HG02870 (cell line): Measurements from ENCODE around the gene NTM.
"Not testable (repeated sequence)": the region's sequence is repeated elsewhere in the genome, so short reads cannot be mapped to it uniquely, and the experiment has no call there.

ENCODE experiments used
- ATAC-seq: cut with Tn5 transposase; IDR thresholded peaks from one replicate; pipeline ENCODE4 v1.9.1; 2021; ENCODE audit warnings: mild to moderate bottlenecking, moderate library complexity; ENCODE audit not compliant: unreplicated experiment

Gene NTM

DNA sequence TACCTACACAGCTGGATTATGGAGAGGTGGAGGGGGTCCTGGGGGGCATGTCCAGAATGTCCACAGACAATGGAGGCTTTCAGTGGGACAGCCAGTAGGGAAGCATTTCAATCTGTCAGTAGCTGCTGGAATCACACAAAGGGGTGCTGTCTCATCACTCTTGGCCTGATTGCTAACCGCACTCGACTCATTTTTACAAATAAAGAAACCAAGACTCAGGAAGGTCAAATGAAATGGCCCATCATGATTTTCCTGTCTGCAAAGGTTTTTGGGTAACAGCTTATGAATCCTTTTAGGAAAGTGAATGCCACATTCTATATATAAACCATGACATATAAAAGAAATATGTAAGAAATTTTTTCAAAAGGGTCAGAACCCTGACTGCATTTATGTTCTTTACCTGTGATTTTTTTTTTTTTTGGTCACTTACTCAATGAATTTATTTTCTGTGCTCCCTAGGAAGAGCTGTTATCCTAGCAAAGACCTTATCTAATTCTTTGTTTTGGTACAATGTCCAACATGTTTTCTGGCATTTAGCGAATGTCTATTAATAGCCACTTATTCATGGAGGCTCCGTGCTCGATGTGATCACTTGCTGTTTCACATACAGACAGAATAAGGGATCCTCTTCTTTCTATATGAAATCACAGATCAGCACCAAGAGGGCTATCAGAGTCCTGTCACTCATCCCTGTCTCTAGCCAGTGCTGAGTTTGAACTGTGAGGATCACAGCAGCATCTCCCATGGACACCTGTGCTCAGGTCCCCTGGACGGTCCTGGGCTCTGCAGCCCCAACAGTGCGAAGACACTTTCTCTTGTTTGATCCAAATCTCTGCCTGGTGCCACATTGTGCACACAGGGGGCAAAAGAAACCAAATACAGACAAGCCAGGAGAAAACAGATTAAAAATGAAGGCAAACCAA lies 979.7 kb downstream of the NTM start:
- no peak for ATAC-seq

DNA sequence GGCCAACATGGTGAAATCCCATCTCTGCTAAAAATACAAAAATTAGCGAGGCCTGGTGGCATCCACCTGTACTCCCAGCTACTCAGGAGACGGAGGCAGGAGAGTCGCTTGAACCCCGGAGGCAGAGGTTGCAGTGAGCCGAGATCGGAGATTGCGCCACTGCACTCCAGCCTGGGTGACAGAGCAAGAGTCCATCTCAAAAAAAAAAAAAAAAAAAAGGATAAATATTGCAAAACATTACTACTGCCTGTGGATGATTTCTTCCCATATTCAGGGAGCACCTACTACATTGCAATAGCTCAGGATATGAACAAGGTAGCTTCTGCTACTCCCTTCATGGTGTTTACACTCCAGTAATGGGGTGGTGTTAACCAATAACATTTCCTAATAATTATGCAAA lies 980.6 kb downstream of the NTM start:
- no peak for ATAC-seq

DNA sequence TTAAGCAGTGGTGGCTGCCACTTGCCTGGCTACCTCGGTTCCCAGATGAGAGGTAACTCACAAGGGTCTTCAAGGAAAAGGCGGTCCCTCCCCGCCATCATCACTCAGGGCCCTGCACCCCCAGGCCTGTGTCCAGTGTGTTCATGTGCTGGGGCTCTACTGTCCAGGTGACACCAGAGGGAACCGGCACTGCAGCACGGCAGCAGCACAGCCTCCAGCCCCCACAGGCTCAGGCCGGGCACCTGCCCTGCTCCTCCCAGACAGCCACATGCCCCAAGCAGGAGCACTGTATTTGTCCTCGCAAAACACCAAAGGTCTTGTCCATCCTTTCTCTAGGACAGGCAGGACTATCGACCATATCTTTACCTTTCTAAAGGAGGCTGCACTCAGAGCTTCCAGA lies 982.1 kb downstream of the NTM start:
- no peak for ATAC-seq

DNA sequence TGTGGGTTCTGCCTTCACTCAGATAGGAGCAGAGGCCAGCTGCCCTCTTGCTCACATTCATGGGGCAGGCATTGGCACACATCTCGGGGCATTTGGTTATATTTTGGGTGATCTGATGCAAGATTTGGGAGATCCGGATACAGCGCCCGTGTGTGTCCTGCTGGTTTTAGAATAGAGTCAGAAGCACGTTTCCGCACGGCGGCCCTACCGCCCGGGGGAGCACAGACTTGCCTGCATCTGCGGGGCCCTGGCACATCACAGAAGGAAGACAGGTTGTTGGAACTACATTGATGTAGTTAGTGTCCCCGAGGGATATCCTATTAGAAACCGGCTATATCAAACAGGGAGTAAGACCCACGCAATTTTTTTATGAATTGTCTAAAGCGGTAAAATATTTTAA lies 982.8 kb downstream of the NTM start:
- ATAC-seq, result no peak

DNA sequence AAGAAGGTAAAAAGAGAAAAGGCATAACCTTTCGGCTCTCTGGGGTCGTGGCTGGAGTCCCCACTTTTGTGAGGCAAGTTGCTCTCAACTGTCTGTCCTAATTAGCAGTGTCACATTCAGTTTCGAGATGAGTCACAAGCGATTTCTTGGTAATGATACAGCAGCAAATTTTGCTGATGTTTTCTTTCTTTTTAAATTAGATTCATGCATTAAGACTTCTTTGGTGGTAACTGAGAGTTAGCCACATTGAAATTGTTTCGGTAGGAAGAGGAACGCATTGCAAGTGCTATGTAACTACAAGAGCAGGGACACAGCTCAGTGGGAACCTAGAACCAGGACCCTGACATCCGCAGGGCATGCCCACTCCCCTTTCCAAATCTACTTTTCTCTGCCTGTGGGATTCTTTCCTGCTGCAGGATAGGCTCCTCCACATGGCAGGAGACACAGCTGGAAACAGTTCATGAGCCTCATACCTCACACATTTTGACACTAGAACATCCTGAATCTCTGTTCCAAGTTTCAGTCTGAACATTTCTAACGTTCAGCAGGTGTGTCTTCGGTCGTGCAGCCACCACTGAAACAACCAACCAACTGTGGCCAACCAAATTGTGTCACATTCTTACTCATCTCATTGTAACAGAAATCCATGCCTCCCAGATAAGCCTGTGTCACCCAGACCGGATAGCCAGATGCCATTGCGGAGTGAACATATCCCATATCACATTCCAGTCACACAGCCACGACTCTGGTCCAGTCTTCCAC lies 987.6 kb downstream of the NTM start:
- ATAC-seq, result peak; percentile 77

DNA sequence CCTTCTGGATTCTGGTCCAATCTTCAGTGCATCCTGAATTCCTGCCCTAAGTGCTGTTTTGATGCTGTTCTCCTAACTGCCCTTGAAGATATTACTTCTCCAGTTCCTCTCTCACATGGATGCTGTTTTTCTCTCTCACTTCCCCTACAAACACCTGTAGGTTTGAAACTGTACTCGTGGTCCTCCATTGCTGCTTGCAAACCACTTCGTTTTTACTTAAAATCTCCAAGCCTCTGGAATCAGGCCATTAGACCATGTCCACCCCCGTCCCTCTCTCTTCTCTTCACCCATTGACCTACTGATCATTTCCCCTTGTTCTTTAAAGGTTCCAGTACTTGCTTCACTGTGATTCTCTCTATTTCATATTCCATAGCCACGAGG lies 988.1 kb downstream of the NTM start:
- peak; percentile 47 for ATAC-seq

DNA sequence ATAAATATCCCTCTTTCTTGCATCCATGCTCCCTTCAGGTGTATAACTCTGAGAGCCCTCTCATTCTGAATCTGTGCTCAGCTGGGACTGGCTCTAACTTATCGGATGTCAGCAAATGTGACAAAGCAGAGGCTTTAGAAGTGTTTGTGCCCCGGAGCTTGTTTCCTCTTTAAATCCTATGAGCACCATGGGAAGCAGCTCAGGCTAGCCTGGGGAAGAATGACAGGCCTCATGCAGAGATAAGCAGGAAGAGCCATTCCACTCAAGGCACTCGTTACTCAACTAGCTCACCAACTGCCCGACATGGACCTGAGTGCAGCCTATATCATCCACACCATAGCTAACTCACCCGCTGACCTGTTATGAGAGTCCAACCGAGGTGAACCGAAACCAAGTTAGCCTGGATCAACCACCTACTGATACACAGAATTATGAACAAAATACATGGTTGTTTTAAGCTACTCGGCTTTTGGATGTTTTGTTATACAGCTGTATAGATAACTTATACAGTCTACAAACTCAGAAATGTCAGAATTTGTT lies 990.7 kb downstream of the NTM start:
- no peak for ATAC-seq

DNA sequence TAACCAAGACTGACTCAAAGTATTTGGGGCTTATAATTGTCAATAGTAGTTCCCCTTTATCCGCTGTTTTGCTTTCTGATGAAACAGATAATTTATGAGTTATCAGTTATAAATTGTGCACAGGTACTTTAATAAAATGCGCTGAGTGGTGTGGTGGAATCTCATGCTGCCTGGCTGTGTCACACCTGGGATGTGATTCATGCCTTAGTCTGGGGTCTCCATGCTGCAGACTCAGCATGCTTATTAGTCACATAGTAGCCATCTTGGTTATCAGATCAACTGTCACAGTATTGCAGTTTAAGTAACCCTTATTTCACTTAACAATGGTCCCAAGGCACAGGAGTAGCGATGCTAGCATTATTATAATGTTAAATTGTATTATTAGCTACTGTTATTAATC lies 995.2 kb downstream of the NTM start:
- no peak for ATAC-seq

DNA sequence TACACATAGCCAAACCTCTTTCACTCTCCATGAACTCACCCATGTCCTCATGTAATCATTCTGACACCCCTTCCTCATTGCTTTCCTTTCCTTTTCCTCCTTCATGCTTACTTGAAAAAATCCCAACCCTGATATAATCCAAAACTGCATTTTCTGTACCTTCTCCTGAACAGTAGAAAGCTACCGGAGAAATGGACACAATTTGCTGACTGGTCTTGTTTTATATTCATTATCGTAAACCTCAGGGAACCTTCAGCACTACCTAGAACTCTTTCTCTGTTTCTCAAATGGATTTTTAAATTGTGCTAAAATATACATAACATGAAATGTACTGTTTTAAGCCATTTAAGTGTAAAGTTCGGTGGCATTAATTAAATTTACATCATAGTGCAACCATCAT lies 996.9 kb downstream of the NTM start:
- no peak for ATAC-seq

DNA sequence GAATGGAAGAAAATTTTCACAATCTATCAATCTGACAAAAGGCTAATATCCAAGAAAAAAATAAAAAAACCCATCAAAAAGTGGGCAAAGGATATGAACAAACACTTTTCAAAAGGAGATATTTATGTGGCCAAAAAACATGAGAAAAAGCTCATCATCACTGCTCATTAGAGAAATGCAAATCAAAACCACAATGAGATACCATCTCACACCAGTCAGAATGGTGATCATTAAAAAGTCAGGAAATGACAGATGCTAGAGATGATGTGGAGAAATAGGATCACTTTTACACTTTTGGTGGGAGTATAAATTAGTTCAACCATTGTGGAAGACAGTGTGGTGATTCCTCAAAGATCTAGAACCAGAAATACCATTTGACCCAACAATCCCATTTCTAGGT lies 999.7 kb downstream of the NTM start:
- ATAC-seq, result not testable (repeated sequence)

DNA sequence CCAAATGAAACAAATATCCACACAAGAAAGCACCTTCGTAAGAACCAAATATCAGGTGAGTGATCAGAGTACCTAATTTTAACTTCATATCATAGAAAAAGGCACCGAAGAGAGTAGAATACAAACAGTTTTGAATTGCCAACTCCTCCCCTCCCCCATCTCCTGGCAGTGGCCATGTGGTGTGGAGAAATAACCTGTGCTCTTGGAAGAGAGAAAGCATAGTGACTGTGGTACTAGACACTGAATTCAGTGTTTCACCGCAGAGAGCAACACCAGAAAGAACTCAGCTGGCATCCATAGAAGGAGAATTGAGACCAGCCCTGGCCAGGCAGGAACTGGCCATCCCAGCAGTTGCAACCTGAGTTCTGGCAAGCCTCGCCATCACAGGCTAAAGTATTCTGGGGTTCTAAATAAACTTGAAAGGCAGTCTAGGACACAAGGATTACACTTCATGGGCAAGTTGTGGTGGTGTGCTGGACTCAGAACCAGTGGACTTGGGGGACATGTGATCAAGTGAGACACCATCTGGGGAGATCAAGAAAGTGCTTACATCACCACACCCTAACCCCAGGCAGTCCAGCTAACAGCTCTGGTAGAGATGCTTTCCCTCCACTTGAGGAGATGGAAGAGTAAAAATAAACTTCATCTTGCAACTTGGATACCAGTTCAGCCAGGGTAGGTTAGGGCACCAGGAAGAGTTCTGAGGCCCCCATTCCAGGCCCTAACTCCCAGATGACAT lies 1003.2 kb downstream of the NTM start:
- ATAC-seq, result no peak

DNA sequence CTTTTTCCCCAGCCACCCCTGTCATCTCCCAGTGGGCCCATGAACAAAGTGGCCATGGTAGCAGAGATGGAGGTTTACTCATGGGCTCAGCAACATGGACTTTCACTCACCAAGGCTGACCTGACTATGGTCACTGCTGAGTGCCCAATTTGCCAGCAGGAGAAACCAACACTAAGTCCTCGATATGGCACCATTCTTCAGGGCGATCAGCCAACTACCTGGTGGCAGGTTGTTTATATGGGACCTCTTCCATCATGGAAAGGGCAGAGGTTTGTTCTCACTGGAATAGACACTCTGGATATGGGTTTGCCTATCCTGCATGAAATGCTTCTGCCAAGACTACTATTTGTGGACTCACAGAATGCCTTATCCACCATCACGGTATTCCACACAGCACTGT lies 1009.1 kb downstream of the NTM start:
- no peak for ATAC-seq
